ENCODE measurements around the gene INTS7. TPM values are rescaled to one million over a fixed set of nuclear protein-coding genes. Genes with fewer than 3 reads are reported as not detected.

The INTS7 gene
- total and polyA plus RNA-seq, 9 of the 15 experiments (the other 6 are each of a cell fraction or from before 2014, with no cell fraction given): 27.3 to 68.4 (median 40.4) TPM

- Histone ChIP-seq H3K4me2 (ENCODE audit: insufficient read depth, low read length) (no peak overlapping the region), H3K27ac (ENCODE audit: extremely low read depth, low read depth, low read length) (no peak overlapping the region), H4K20me1 (replicated peaks; ENCODE audit: control insufficient read depth, insufficient read depth, low read length) (no peaks in the 10 kb centered on the region), H3K27me3 (ENCODE audit: control insufficient read depth in 2 of 2, insufficient read depth in 2 of 2, low read length in 2 of 2) (no peaks in the 10 kb centered on the region), H3K9me1 (ENCODE audit: control insufficient read depth, insufficient read depth, low read length) (no peaks in the 10 kb centered on the region), H2AFZ (ENCODE audit: low read depth, low read length) (no peak overlapping the region), H3K9me3 (replicated peaks; ENCODE audit: control insufficient read depth, insufficient read depth, low read depth, low read length) (no peaks in the 10 kb centered on the region), H3K4me3 (no peak overlapping the region), H3K36me3 (ENCODE audit: control insufficient read depth, insufficient read depth, low read length) (peaks cover 74% of the 10 kb centered on the region), H3K9ac (ENCODE audit: insufficient read depth in 1 of 2, low read depth in 2 of 2, low read length in 2 of 2) (no peak overlapping the region), H3K79me2 (ENCODE audit: control insufficient read depth, insufficient read depth, low read length) (no peaks in the 10 kb centered on the region), H3K4me1 (replicated peaks in 1 of 2; ENCODE audit: control insufficient read depth in 2 of 2, insufficient read depth in 2 of 2, low read length in 2 of 2) (no peaks in the 10 kb centered on the region; a peak in 1 of 5 replicates)
- ChIA-PET CTCF (ENCODE audit: low intra/inter-chr PET ratio) (interaction anchor here (0.7 kb wide), 1 partner anchor 449 kb away, joined by 3 read pairs; no protein-coding TSS in a partner anchor), POLR2A (interaction anchor here (0.9 kb wide), 1 partner anchor 10 kb away, joined by 3 read pairs; no protein-coding TSS in a partner anchor)
- no TSS peak for BruUV-seq (replicated peaks)
- in situ Hi-C loops (cut with MboI) (no loop called here), intact Hi-C loops (cut with micrococcal nuclease) (no loop called here)
- FAIRE-seq (no peak), DNase-seq (ENCODE audit: extremely low read depth in 1 of 4, low spot score in 3 of 4) (no peak), ATAC-seq (no peak)
- 93% methylated on average over 4 of the region's 4 CpGs for WGBS (ENCODE audit: insufficient coverage, low coverage, missing lambda C conversion rate)
- TF ChIP-seq RBM25 (IDR thresholded peaks at IDR 0.05; ENCODE audit: low read depth, low read length, severe bottlenecking) (peak; percentile 54), CEBPG (CRISPR knock-in tag; IDR thresholded peaks at IDR 0.05) (peak; percentile 47; the same call in 1 of the 2 replicates), CEBPG (tag; conservative IDR thresholded peaks at IDR 0.05 in 1 of 2, IDR thresholded peaks at IDR 0.05 in 1 of 2) (peak; percentile 45 to 61; a peak in 3 of 4 replicates), ATF3 (IDR thresholded peaks at IDR 0.05) (peak; percentile 36), ATF3 (CRISPR knock-in tag; conservative IDR thresholded peaks at IDR 0.05) (no peak), MED1 (CRISPR knock-in tag; IDR thresholded peaks at IDR 0.05; ENCODE audit: borderline replicate concordance) (no peak), ZFP36 (IDR thresholded peaks at IDR 0.05; ENCODE audit: low read depth, low read length, partially characterized antibody) (peak; percentile 30)
Observed at GRCh38 chr1:212007178-212007577, 28.2 kb downstream of the INTS7 start.

Measured in K562 (cell line).